IMR-90 (cell line): Measurements from ENCODE around the gene CENPH. TPM values are rescaled to one million over a fixed set of nuclear protein-coding genes. Genes with fewer than 3 reads are reported as not detected.

Experiments
- ATAC-seq: fragments of 200-7000 bp; cut with Tn5 transposase; 2 replicates; pipeline ENCODE4 v1.9.1; 2020; ENCODE audit warnings: low read depth, mild to moderate bottlenecking, moderate library complexity
- BruUV-seq: library from RNA; stranded (reverse); fragments of 400-500 nt; replicated peaks from 2 replicates; lab custom pipeline; 2021; lab: Mats Ljungman, UMichigan
- CTCF ChIA-PET: fragments of 300-600 bp; formaldehyde crosslinking; extraction: SDS; loops from one replicate; lab custom pipeline; 2021; ENCODE audit warnings: antibody characterized with exemption; lab: Yijun Ruan, JAX
- POLR2A ChIA-PET: fragments of 300-600 bp; sonication (Branson Sonifier 250); formaldehyde crosslinking; loops from one replicate; lab custom pipeline; 2022; ENCODE audit warnings: antibody characterized with exemption; ENCODE audit not compliant: unreplicated experiment; lab: Charles Lee
- DNase-seq: peaks from one replicate; pipeline ENCODE4 v3.0.0; 2013
- H2AFZ ChIP-seq: replicated peaks from 2 replicates; pipeline ENCODE3; 2013; ENCODE audit warnings: low read length, mild to moderate bottlenecking; ENCODE audit not compliant: poor library complexity
- H2AK5ac ChIP-seq: 2 replicates; pipeline ENCODE4 v1.6.1; 2013; ENCODE audit warnings: low read depth, low read length, inconsistent platforms
- H2AK9ac ChIP-seq: replicated peaks from 2 replicates; pipeline ENCODE3; 2013; ENCODE audit warnings: mild to moderate bottlenecking, low read depth, low read length, moderate library complexity; ENCODE audit not compliant: poor library complexity
- H2BK120ac ChIP-seq: 2 replicates; pipeline ENCODE4 v1.6.1; 2013; ENCODE audit warnings: low read depth, low read length, inconsistent platforms
- H2BK15ac ChIP-seq: 3 replicates; pipeline ENCODE4 v1.6.1; 2013; ENCODE audit warnings: low read depth, low read length, inconsistent platforms
- H2BK20ac ChIP-seq: 2 replicates; pipeline ENCODE4 v1.6.1; 2013; ENCODE audit warnings: low read depth, mild to moderate bottlenecking, inconsistent platforms, low read length, moderate library complexity
- H2BK5ac ChIP-seq: 2 replicates; pipeline ENCODE4 v1.6.1; 2013; ENCODE audit warnings: mild to moderate bottlenecking, low read depth, low read length, inconsistent platforms; ENCODE audit not compliant: poor library complexity, severe bottlenecking
- H3K14ac ChIP-seq: replicated peaks from 2 replicates; pipeline ENCODE4 v1.6.1; 2013; ENCODE audit warnings: low read depth, low read length, inconsistent platforms
- H3K18ac ChIP-seq: 2 replicates; pipeline ENCODE4 v1.6.1; 2013; ENCODE audit warnings: low read depth, low read length, control low read depth
- H3K23ac ChIP-seq: 2 replicates; pipeline ENCODE4 v1.6.1; 2013; ENCODE audit warnings: low read depth, low read length, inconsistent platforms
- H3K27ac ChIP-seq: 2 replicates; pipeline ENCODE4 v1.5.1; 2013; ENCODE audit warnings: mild to moderate bottlenecking, control low read depth, low read length; ENCODE audit not compliant: insufficient read depth
- H3K27me3 ChIP-seq: 2 replicates; pipeline ENCODE4 v1.6.1; 2013; ENCODE audit warnings: low read length; ENCODE audit not compliant: control insufficient read depth, insufficient read depth
- H3K36me3 ChIP-seq: 2 replicates; pipeline ENCODE4 v1.6.1; 2013; ENCODE audit warnings: low read length, mixed read lengths; ENCODE audit not compliant: control insufficient read depth, insufficient read depth
- H3K4ac ChIP-seq: 2 replicates; pipeline ENCODE4 v1.6.1; 2013; ENCODE audit warnings: low read depth, low read length, inconsistent platforms
- H3K4me1 ChIP-seq: 2 replicates; pipeline ENCODE4 v1.6.1; 2013; ENCODE audit warnings: low read length, mixed read lengths; ENCODE audit not compliant: control insufficient read depth, insufficient read depth
- H3K4me2 ChIP-seq: 2 replicates; pipeline ENCODE4 v1.6.1; 2013; ENCODE audit warnings: low read depth, mild to moderate bottlenecking, control low read depth, low read length, moderate library complexity
- H3K4me3 ChIP-seq: 2 replicates; pipeline ENCODE4 v1.5.1; 2013; ENCODE audit warnings: low read depth, mild to moderate bottlenecking, control low read depth, low read length, moderate library complexity; ENCODE audit not compliant: insufficient read depth
- H3K56ac ChIP-seq: 2 replicates; pipeline ENCODE4 v1.6.1; 2013; ENCODE audit warnings: low read length, inconsistent platforms; ENCODE audit not compliant: insufficient read depth; ENCODE audit errors: extremely low read depth
- H3K79me1 ChIP-seq, 2 experiments: 2 replicates each; pipeline ENCODE4 v1.6.1; 2013; ENCODE audit warnings: low read length in 2 of 2, inconsistent platforms in 1 of 2, low read depth in 1 of 2
- H3K9ac ChIP-seq: 2 replicates; pipeline ENCODE4 v1.6.1; 2013; ENCODE audit warnings: low read depth, low read length, control low read depth
- H3K9me1 ChIP-seq: 2 replicates; pipeline ENCODE4 v1.6.1; 2013; ENCODE audit warnings: low read length, inconsistent platforms; ENCODE audit not compliant: insufficient read depth
- H3K9me3 ChIP-seq: 2 replicates; pipeline ENCODE4 v1.6.1; 2013; ENCODE audit warnings: low read length; ENCODE audit not compliant: control insufficient read depth, insufficient read depth
- H4K20me1 ChIP-seq: 2 replicates; pipeline ENCODE4 v1.6.1; 2013; ENCODE audit warnings: low read length, inconsistent platforms; ENCODE audit not compliant: insufficient read depth
- H4K5ac ChIP-seq: 2 replicates; pipeline ENCODE4 v1.6.1; 2013; ENCODE audit warnings: mild to moderate bottlenecking, low read depth, low read length, control low read depth
- H4K8ac ChIP-seq, 2 experiments: 2 replicates each; pipeline ENCODE4 v1.6.1; 2013; ENCODE audit warnings: low read depth in 2 of 2, low read length in 2 of 2, control low read depth in 1 of 2, inconsistent platforms in 1 of 2
- H4K91ac ChIP-seq: 2 replicates; pipeline ENCODE4 v1.6.1; 2013; ENCODE audit warnings: low read depth, low read length, inconsistent platforms; ENCODE audit not compliant: insufficient read depth
- FOS ChIP-seq: fragments of 150-350 bp; IDR thresholded peaks from 2 replicates; pipeline ENCODE4 v1.6.1; 2016; ENCODE audit warnings: low read depth, low read length
- MAFK ChIP-seq: IDR thresholded peaks from 2 replicates; pipeline ENCODE4 v1.6.1; 2012; ENCODE audit warnings: low read depth, low read length, improper control_type of control experiment
- MXI1 ChIP-seq: IDR thresholded peaks from 2 replicates; pipeline ENCODE4 v1.6.1; 2012; ENCODE audit warnings: low read depth, mild to moderate bottlenecking, low read length, moderate library complexity, borderline replicate concordance
- NFE2L2 ChIP-seq: fragments of 150-350 bp; IDR thresholded peaks from 2 replicates; pipeline ENCODE4 v1.6.1; 2016; ENCODE audit warnings: low read depth, mild to moderate bottlenecking, low read length
- WGBS, 2 experiments: methylation state at CpG; one replicate each; pipeline versions ENCODE4 v1.1.5 to v1.1.7; 2013; ENCODE audit warnings: missing lambda C conversion rate in 2 of 2; ENCODE audit not compliant: insufficient read length in 1 of 2; ENCODE audit errors: extremely low coverage in 2 of 2; 5-methylcytosine and 5-hydroxymethylcytosine counted together
- dilution Hi-C: fragments of 300-500 bp; cut with HindIII; formaldehyde crosslinking; loops from one replicate; pipeline ENCODE4 v1.14.3; 2018; ENCODE audit warnings: low sequenced_read_pairs; ENCODE audit not compliant: unreplicated experiment
- in situ Hi-C: fragments of 300-500 bp; cut with MboI; formaldehyde crosslinking; loops from 3 replicates; pipeline ENCODE4 v1.14.3; 2019; ENCODE audit warnings: low sequenced_read_pairs, inconsistent platforms, mixed read lengths
- intact Hi-C: fragments of 100-400 bp; cut with micrococcal nuclease; formaldehyde crosslinking; loops from 2 replicates; pipeline ENCODE4 v1.10.0; 2022
- polyA plus RNA-seq, 3 experiments: library from polyadenylated mRNA; depleted of rRNA; stranded (reverse); fragments of >200 nt; gene quantifications; 2 replicates each; pipeline ENCODE4 v1.2.3, GENCODE V29; 2012; ENCODE audit warnings: low replicate concordance in 1 of 3
- total RNA-seq: library from RNA; depleted of rRNA; stranded (reverse); fragments of >200 nt; gene quantifications from 2 replicates; pipeline ENCODE4 v1.2.3, GENCODE V29; 2012

CENPH gene
- total and polyA plus RNA-seq, 2 of the 4 experiments (the other 2 are of a cell fraction): 3.8 to 7.8 TPM

- no peak overlapping the region for H2BK15ac ChIP-seq
- H3K9ac ChIP-seq: no peak overlapping the region
- no peak overlapping the region for H2BK20ac ChIP-seq
- no peaks in the 10 kb centered on the region for H3K79me1 ChIP-seq
- in situ Hi-C loops: no loop called here
- H2BK120ac ChIP-seq: no peak overlapping the region
- no peak overlapping the region for H3K27ac ChIP-seq
- H2BK5ac ChIP-seq: no peak overlapping the region
- no peaks in the 10 kb centered on the region for H3K4me1 ChIP-seq
- WGBS, 2 experiments: no CpG with 5 or more reads among the region's 3 CpGs
- no peak overlapping the region for H4K5ac ChIP-seq
- ATAC-seq (no peak), DNase-seq (no peak)
- no peak overlapping the region for H2AK9ac ChIP-seq
- H3K9me3 ChIP-seq: no peaks in the 10 kb centered on the region
- H2AFZ ChIP-seq: no peak overlapping the region
- no peak overlapping the region for H3K23ac ChIP-seq
- no peak overlapping the region for H3K4me2 ChIP-seq
- no peaks in the 10 kb centered on the region for H3K9me1 ChIP-seq
- TF ChIP-seq FOS: no peak
- no peak for TF ChIP-seq MAFK
- no peak for TF ChIP-seq NFE2L2
- TF ChIP-seq MXI1: no peak
- no peak overlapping the region for H3K14ac ChIP-seq
- dilution Hi-C loops: no loop called here
- ChIA-PET POLR2A (no interaction called here), CTCF (interaction anchor here (0.6 kb wide), 1 partner anchor 37 kb away, joined by 3 read pairs; no protein-coding TSS in a partner anchor)
- intact Hi-C loops: no loop called here
- H2AK5ac ChIP-seq: no peak overlapping the region
- no peak overlapping the region for H3K4ac ChIP-seq
- no peak overlapping the region for H3K4me3 ChIP-seq
- no peak overlapping the region for H3K56ac ChIP-seq
- no peak overlapping the region for H4K8ac ChIP-seq
- no TSS peak for BruUV-seq
- H4K20me1 ChIP-seq: no peaks in the 10 kb centered on the region
- H3K18ac ChIP-seq: no peak overlapping the region
- no peaks in the 10 kb centered on the region for H3K27me3 ChIP-seq
- no peaks in the 10 kb centered on the region for H3K36me3 ChIP-seq
- H4K91ac ChIP-seq: no peak overlapping the region
These were observed 36.7 kb upstream of the CENPH start for GRCh38 chr5:69152731-69153130.
